Measurements from ENCODE around the gene GMEB1.

DNA sequence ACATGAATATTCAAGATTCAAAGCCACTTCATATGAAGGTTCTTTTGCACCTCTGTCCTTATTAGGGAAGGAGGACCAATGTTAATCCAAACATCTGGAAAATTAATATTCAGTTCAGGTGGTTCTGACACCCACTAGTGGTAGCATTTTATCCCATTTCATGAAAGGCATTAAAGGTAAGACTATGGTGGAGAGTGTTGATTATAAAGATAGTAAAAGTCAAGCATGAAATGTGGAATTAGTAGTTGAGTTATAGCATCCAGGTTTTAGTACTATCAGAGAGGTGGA, 50.7 kb downstream of the GMEB1 start:
- TF ChIP-seq CTCF (IDR thresholded peaks at IDR 0.05; ENCODE audit: borderline replicate concordance, extremely low read depth, low read length, poor library complexity, severe bottlenecking), result no peak
- TF ChIP-seq EZH2 (IDR thresholded peaks at IDR 0.05; ENCODE audit: borderline replicate concordance, low read depth, low read length, severe bottlenecking), result no peak
